ENCODE results near the gene NCOA7. TPM values are rescaled to one million over a fixed set of nuclear protein-coding genes. Genes with fewer than 3 reads are reported as not detected.

Gene NCOA7
- total and polyA plus RNA-seq, 2 of the 8 experiments (the other 6 are each of a cell fraction or from before 2014, with no cell fraction given), result 2.6 to 10.7 TPM

DNA sequence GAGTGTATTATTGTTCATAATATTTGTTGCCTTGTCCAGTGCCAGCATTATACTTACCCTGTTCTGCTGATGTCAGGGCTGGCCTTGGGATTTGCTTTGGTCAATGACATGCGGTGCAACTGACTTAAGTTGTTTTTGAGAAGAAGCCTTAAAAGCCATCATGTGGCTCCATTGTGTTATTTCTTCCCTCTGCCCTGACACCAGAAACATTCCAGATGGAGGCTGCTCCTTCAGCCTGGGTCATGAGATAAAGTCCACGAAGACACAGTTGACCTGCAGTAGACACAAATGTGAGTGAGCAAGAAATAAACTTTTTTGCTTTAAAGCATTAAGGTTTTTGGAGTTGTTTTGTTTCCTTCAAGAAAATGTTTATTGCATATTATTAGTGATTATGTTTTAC, 158.3 kb downstream of the NCOA7 start:
- no peak for FAIRE-seq
- Histone ChIP-seq H2BK20ac (ENCODE audit: low read length) (no peak overlapping the region), H3K4ac (replicated peaks; ENCODE audit: insufficient read length, low read depth, low read length) (no peak overlapping the region), H4K91ac (replicated peaks; ENCODE audit: insufficient read length, low read length) (no peak overlapping the region), H3K79me2 (ENCODE audit: control insufficient read depth in 1 of 2, insufficient read depth in 2 of 2, low read length in 2 of 2) (no peaks in the 10 kb centered on the region), H3K23me2 (ENCODE audit: low read depth, low read length) (no peaks in the 10 kb centered on the region), H3K27ac (ENCODE audit: low read depth, low read length) (no peak overlapping the region), H4K5ac (ENCODE audit: insufficient read length, low read depth, low read length) (no peak overlapping the region), H3K18ac (ENCODE audit: extremely low read depth, low read length) (no peak overlapping the region), H3K9me3 (ENCODE audit: insufficient read depth in 2 of 2, low read depth in 1 of 2, low read length in 1 of 2) (no peaks in the 10 kb centered on the region), H3K14ac (ENCODE audit: insufficient read length) (no peak overlapping the region), H3K4me2 (ENCODE audit: insufficient read depth in 1 of 2, low read depth in 2 of 2, low read length in 2 of 2) (no peak overlapping the region), H3K27me3 (replicated peaks in 1 of 4; ENCODE audit: control insufficient read depth in 3 of 4, extremely low read depth in 1 of 4, insufficient read depth in 3 of 4, low read length in 3 of 4) (no peaks in the 10 kb centered on the region), H3K36me3 (ENCODE audit: control insufficient read depth in 2 of 4, insufficient read depth in 4 of 4, low read length in 3 of 4) (no peaks in the 10 kb centered on the region), H4K20me1 (replicated peaks in 1 of 2; ENCODE audit: control insufficient read depth in 1 of 2, insufficient read depth in 2 of 2, low read length in 2 of 2) (no peaks in the 10 kb centered on the region), H3K9ac (replicated peaks in 1 of 4; ENCODE audit: extremely low read depth in 1 of 4, low read depth in 3 of 4, low read length in 3 of 4) (no peak overlapping the region), H3K4me3 (ENCODE audit: extremely low read depth in 1 of 4, insufficient read depth in 2 of 4, low read depth in 3 of 4, low read length in 4 of 4) (no peak overlapping the region), H3K79me1 (ENCODE audit: low read depth, low read length) (no peaks in the 10 kb centered on the region), H2BK5ac (ENCODE audit: low read depth, low read length) (no peak overlapping the region), H2AK5ac (ENCODE audit: low read depth, low read length) (no peak overlapping the region), H2BK120ac (replicated peaks; ENCODE audit: low read depth, low read length) (no peak overlapping the region), H2AFZ (ENCODE audit: low read length) (no peak overlapping the region), H3K56ac (replicated peaks; ENCODE audit: insufficient read length, low read depth, low read length) (no peak overlapping the region), H3K23ac (ENCODE audit: insufficient read length) (no peak overlapping the region), H4K8ac (ENCODE audit: extremely low read depth, insufficient read depth, low read length) (no peak overlapping the region), H2BK15ac (ENCODE audit: low read length) (peak overlapping the region; percentile 74; the same call in 1 of the 2 replicates), H3K4me1 (replicated peaks in 1 of 4; ENCODE audit: control insufficient read depth in 3 of 4, insufficient read depth in 4 of 4, low read length in 3 of 4) (peaks cover 0 to 9% (median 6%) of the 10 kb centered on the region in 4 experiments; a peak in 5 of 7 replicates), H2BK12ac (ENCODE audit: low read depth, low read length) (no peak overlapping the region)
- no peak for DNase-seq (ENCODE audit: low read depth in 1 of 2, low spot score in 2 of 2)
- ChIA-PET POLR2A (ENCODE audit: partially characterized antibody) (no interaction called here), CTCF (ENCODE audit: partially characterized antibody) (interaction anchor here (1.0 to 1.3 kb wide), 2 partner anchors 10 to 47 kb away, joined by 3 to 4 read pairs; no protein-coding TSS in a partner anchor)
- WGBS, 2 experiments (ENCODE audit: extremely low coverage in 1 of 2, insufficient coverage in 1 of 2, insufficient read length in 1 of 2, insufficient replicate concordance in 2 of 2, low coverage in 1 of 2, low lambda C conversion rate in 2 of 2, missing lambda C conversion rate in 1 of 2), result 81% methylated on average over 2 of the region's 2 CpGs; no CpG with 5 or more reads in 1 of the 2 experiments
- no peak for TF ChIP-seq MAFK (IDR thresholded peaks at IDR 0.05; ENCODE audit: low read depth, low read length)
